GM19397 (cell line): ENCODE measurements around the gene EMX1.

Experiments
- ATAC-seq: cut with Tn5 transposase; IDR thresholded peaks from one replicate; pipeline ENCODE4 v1.9.1; 2021; ENCODE audit warnings: mild to moderate bottlenecking, moderate library complexity; ENCODE audit not compliant: unreplicated experiment

Gene EMX1

GRCh38 chr2:72924353-72925240 is 7.3 kb downstream of the EMX1 start:
- ATAC-seq = no peak

GRCh38 chr2:72925328-72925943 is 8.1 kb downstream of the EMX1 start:
- no peak for ATAC-seq

- ATAC-seq = no peak
These were observed 9.0 kb downstream of the EMX1 start for GRCh38 chr2:72926368-72926767.

GRCh38 chr2:72926811-72927465 is 9.6 kb downstream of the EMX1 start:
- no peak for ATAC-seq

GRCh38 chr2:72927619-72928550 is 10.6 kb downstream of the EMX1 start:
- ATAC-seq = no peak

- ATAC-seq = no peak
These were observed 11.7 kb downstream of the EMX1 start for GRCh38 chr2:72929010-72929409.

- no peak for ATAC-seq
These were observed 14.1 kb downstream of the EMX1 start for GRCh38 chr2:72931280-72931910.

- no peak for ATAC-seq
These were observed 14.9 kb downstream of the EMX1 start for GRCh38 chr2:72932045-72932740.

GRCh38 chr2:72932805-72933204 is 15.5 kb downstream of the EMX1 start:
- ATAC-seq = no peak

GRCh38 chr2:72933207-72933606 is 15.9 kb downstream of the EMX1 start:
- no peak for ATAC-seq

- ATAC-seq = no peak
These were observed 16.4 kb downstream of the EMX1 start for GRCh38 chr2:72933646-72934151.

- ATAC-seq = peak; percentile 66
These were observed 17.6 kb downstream of the EMX1 start for GRCh38 chr2:72934683-72935610.

- ATAC-seq = no peak
These were observed 18.3 kb downstream of the EMX1 start for GRCh38 chr2:72935611-72935957.

- ATAC-seq = no peak
These were observed 19.5 kb downstream of the EMX1 start for GRCh38 chr2:72936660-72937355.

GRCh38 chr2:72937356-72937669 is 20.0 kb downstream of the EMX1 start:
- no peak for ATAC-seq

- ATAC-seq = no peak
These were observed 21.1 kb downstream of the EMX1 start for GRCh38 chr2:72938455-72938854.

GRCh38 chr2:72940361-72940760 is 23.0 kb downstream of the EMX1 start:
- ATAC-seq = no peak

GRCh38 chr2:72940786-72941185 is 23.5 kb downstream of the EMX1 start:
- no peak for ATAC-seq
